Lung (tissue), 12 donors: Measurements from ENCODE around the gene CCDC146. TPM values are rescaled to one million over a fixed set of nuclear protein-coding genes. Genes with fewer than 3 reads are reported as not detected.

Experiments
- ATAC-seq: fragments of 200-7000 bp; cut with Tn5 transposase; one replicate; pipeline ENCODE4 v1.9.1; 2020; ENCODE audit warnings: moderate number of reproducible peaks; ENCODE audit not compliant: insufficient read depth, low FRiP score
- DNase-seq, 3 donors: peaks; one replicate each; pipeline ENCODE4 v3.0.0-alpha.2; 2013 to 2017
- H3K27ac ChIP-seq, 2 donors: one replicate each; pipeline ENCODE4 v1.5.1; 2013; ENCODE audit warnings: mild to moderate bottlenecking in 2 of 2, moderate library complexity in 2 of 2, control low read depth in 1 of 2, inconsistent platforms in 1 of 2, low read depth in 1 of 2, low read length in 1 of 2
- H3K27me3 ChIP-seq, 3 donors: one replicate each; pipeline ENCODE4 v1.5.1; 2013; ENCODE audit warnings: low read length in 2 of 3; ENCODE audit not compliant: control insufficient read depth in 3 of 3, insufficient read depth in 3 of 3
- H3K36me3 ChIP-seq, 4 donors: one replicate each; pipeline ENCODE4 v1.5.1; 2013; ENCODE audit warnings: low read length in 4 of 4, mild to moderate bottlenecking in 1 of 4, moderate library complexity in 1 of 4; ENCODE audit not compliant: control insufficient read depth in 4 of 4, insufficient read depth in 4 of 4
- H3K4me1 ChIP-seq, 5 donors: one replicate each; pipeline ENCODE4 v1.5.1; 2013; ENCODE audit warnings: low read length in 5 of 5, mild to moderate bottlenecking in 2 of 5, moderate library complexity in 1 of 5; ENCODE audit not compliant: control insufficient read depth in 5 of 5, insufficient read depth in 5 of 5
- H3K4me3 ChIP-seq: one replicate; pipeline ENCODE4 v1.5.1; 2013; ENCODE audit warnings: mild to moderate bottlenecking, control low read depth, moderate library complexity
- H3K9ac ChIP-seq, 2 donors: one replicate each; pipeline ENCODE4 v1.5.1; 2013; ENCODE audit warnings: low read length in 2 of 2, control low read depth in 1 of 2; ENCODE audit not compliant: insufficient read depth in 1 of 2
- H3K9me3 ChIP-seq, 4 donors: one replicate each; pipeline ENCODE4 v1.5.1; 2013; ENCODE audit warnings: low read length in 3 of 4, mild to moderate bottlenecking in 1 of 4, moderate library complexity in 1 of 4; ENCODE audit not compliant: control insufficient read depth in 4 of 4, insufficient read depth in 3 of 4
- WGBS, 2 donors: extraction: QIAGEN DNeasy Blood & Tissue Kit; methylation state at CpG; one replicate each; pipeline ENCODE4 v1.1.7; 2013; 5-methylcytosine and 5-hydroxymethylcytosine counted together
- polyA plus RNA-seq, 2 donors: library from polyadenylated mRNA; stranded (reverse); fragments of 200-250 nt; gene quantifications; one replicate each; pipeline ENCODE4 v1.2.1, GENCODE V29; 2013
- total RNA-seq, 2 donors: library from RNA; depleted of rRNA in 1 of 2; stranded (reverse); fragments of >200 nt in 1 of 2; gene quantifications; one replicate each; pipeline ENCODE4 v1.2.1, GENCODE V29; 2014 to 2021
- TF ChIP-seq, protein P1 (sequence below): IDR thresholded peaks from 2 replicates; pipeline ENCODE4 v1.5.1; 2012; ENCODE audit warnings: mild to moderate bottlenecking; ENCODE audit errors: control extremely low read depth, extremely low read depth
- donor health status: control.
- donor health status: control.
- donor health status: Bipolar disorder and iron deficiency.
- donor health status: healthy.
- donor health status: DM: yes; HTN: yes; CAD: no.

The CCDC146 gene
- total and polyA plus RNA-seq, 4 donors = 8.4 to 29.6 (median 17.4) TPM

GRCh38 chr7:77265666-77266065 lies 143.3 kb downstream of the CCDC146 start:
- Histone ChIP-seq H3K4me3 (no peak overlapping the region), H3K27ac (no peak overlapping the region), H3K36me3 (no peaks in the 10 kb centered on the region), H3K4me1 (peaks cover 0 to 5% (median 0%) of the 10 kb centered on the region in 5 donors), H3K9ac (no peak overlapping the region), H3K27me3 (no peaks in the 10 kb centered on the region), H3K9me3 (no peaks in the 10 kb centered on the region)
- DNase-seq = no peak
- TF ChIP-seq, protein P1, sequence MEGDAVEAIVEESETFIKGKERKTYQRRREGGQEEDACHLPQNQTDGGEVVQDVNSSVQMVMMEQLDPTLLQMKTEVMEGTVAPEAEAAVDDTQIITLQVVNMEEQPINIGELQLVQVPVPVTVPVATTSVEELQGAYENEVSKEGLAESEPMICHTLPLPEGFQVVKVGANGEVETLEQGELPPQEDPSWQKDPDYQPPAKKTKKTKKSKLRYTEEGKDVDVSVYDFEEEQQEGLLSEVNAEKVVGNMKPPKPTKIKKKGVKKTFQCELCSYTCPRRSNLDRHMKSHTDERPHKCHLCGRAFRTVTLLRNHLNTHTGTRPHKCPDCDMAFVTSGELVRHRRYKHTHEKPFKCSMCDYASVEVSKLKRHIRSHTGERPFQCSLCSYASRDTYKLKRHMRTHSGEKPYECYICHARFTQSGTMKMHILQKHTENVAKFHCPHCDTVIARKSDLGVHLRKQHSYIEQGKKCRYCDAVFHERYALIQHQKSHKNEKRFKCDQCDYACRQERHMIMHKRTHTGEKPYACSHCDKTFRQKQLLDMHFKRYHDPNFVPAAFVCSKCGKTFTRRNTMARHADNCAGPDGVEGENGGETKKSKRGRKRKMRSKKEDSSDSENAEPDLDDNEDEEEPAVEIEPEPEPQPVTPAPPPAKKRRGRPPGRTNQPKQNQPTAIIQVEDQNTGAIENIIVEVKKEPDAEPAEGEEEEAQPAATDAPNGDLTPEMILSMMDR = no peak
- 83 to 87% methylated on average over 4 of the region's 4 CpGs for WGBS, 2 donors
- ATAC-seq = no peak

- Histone ChIP-seq H3K9ac (no peak overlapping the region), H3K9me3 (no peaks in the 10 kb centered on the region), H3K4me1 (peaks cover 0 to 5% (median 0%) of the 10 kb centered on the region in 5 donors), H3K27me3 (no peaks in the 10 kb centered on the region), H3K36me3 (no peaks in the 10 kb centered on the region), H3K27ac (no peak overlapping the region), H3K4me3 (no peak overlapping the region)
- TF ChIP-seq, protein P1 = no peak
- 82 to 94% methylated on average over 2 of the region's 2 CpGs for WGBS, 2 donors
- DNase-seq (no peak), ATAC-seq (no peak)
These were observed 143.9 kb downstream of the CCDC146 start for GRCh38 chr7:77266291-77266794.

DNA sequence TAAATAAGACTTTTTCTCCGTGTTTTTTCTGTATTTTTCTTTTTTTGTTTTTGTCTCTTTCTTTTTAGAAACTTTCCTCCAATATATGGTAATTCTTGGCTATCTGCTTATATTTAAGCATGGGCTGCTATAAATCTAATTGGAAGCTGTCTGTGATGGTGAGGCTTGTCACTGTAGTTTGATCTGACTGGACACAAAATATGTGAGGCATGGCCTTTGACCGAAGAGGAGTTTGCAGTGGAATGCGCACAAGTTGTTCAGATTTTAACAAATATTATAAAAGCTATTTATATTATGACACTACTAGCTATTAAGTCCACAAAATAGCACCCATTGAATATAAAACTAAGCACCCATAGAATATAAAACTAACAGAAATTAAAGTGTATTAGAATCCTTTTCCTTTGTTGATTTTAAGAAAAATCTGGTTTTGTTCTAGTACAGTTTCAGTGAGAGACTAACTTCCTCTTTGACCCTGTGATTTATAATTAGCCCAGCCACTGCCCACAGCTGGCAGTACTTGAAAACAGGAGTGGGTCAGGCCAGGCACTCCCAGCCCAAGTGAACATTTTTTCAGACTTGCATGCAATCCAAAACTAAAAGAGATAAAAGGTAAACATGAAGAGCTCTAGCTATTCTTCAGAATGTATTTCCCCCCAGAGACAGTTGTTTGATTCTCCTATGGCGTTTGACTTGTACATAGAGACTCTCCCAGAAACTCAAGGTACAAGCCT lies 147.1 kb downstream of the CCDC146 start:
- no peaks in the 10 kb centered on the region for H3K9me3 ChIP-seq
- ATAC-seq = no peak

More for the DNA sequence above, 147.1 kb downstream of the CCDC146 start:
- H3K27ac ChIP-seq = peak overlapping the region in 1 of 2 donors; percentile 40
- H3K9ac ChIP-seq = no peak overlapping the region
- DNase-seq = peak in 1 of 3 donors; percentile 21
- 59 to 80% methylated on average over 4 of the region's 4 CpGs for WGBS, 2 donors
- no peaks in the 10 kb centered on the region for H3K27me3 ChIP-seq
- TF ChIP-seq, protein P1 = no peak
- H3K4me3 ChIP-seq = no peak overlapping the region
- peaks cover 0 to 5% (median 0%) of the 10 kb centered on the region in 5 donors for H3K4me1 ChIP-seq
- H3K36me3 ChIP-seq = no peaks in the 10 kb centered on the region
